DMS79 treated with DMSO at 0.1 percent for 48 hours (cell line): ENCODE measurements around the gene EHBP1L1.

Source experiments
- DNase-seq: peaks from one replicate; lab custom pipeline; 2025; lab: John Stamatoyannopoulos, UW

EHBP1L1 gene

DNA sequence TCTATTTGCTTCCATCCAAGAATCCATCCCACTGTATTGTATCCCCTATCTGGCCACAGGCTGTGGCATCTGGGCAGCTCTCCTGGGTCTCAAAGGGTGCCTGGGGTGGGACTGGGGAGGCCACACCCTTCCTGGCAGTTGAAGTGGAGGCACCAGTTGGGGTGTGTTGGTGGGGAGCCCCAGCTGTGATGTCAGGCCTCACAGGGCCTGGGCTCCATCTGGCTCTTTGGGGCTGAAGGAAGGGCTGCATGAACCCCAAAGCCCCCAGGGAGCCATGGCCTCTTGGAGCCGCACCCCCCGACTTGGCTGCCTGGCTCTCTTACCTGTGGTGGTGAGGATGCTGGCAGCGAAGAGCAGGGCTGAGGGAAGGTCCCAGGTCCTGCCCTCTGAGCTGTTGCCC lies 19.3 kb downstream of the EHBP1L1 start:
- DNase-seq = no peak

DNA sequence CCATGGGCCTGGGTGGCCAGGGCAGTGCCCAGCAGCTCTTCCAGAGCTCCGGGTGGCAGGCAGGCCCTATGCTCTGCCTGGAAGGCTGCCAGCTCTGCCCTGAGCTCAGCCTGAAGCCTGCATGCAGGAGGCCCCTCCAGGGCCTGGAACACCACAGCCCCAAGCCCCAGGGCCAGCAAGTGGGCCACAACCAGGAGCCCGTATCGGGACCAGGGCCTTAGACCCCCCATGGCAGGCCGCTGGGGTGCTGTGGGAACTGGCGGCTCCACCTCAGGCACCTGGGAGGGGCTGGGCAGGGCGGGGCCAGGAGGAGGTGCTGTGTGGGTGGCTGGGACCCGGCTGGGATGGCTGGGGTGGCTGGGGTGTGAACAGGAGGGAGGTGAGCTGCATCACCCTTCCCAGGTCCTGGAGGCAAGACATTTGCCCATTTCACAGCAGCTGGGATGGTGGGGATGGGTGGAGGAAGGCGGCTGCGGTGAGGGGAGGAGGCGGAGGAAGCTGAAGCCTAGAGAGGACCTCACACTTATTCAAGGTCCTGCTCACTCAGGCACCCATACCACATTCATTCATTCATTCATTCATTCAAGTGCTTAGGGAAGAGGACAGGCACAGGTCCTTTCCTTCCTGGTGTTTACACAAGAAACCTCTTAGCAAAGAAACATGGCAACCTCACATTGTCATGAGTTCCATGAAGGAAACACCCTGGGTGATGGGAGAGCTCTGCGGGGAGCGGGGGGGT lies 19.9 kb downstream of the EHBP1L1 start, which contains the start of gene KCNK7:
Gene KCNK7 (minus strand): TSS at position 258 of the 739 bp plus-strand sequence. CDS start 28 bp downstream, at position 230.
- DNase-seq = no peak

DNA sequence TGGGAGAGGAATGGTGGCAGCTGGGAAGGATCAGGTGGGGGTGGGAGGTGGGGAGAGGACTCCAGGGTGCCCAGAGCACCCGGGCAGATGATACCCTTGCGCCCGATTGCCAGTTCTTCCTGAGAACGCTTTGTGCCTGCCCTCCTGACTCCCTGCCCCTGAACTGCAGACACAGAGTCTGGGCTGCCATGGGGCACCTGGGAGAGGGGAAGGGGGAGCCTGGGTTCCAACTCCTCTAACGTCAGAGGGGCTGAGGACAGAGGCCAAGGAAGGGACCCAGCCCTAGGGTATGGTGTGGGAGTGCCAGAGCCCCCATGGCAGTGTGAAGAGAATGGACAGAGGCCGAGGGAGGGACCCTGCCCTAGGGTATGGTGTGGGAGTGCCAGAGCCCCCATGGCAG lies 20.7 kb downstream of the EHBP1L1 start:
- no peak for DNase-seq

DNA sequence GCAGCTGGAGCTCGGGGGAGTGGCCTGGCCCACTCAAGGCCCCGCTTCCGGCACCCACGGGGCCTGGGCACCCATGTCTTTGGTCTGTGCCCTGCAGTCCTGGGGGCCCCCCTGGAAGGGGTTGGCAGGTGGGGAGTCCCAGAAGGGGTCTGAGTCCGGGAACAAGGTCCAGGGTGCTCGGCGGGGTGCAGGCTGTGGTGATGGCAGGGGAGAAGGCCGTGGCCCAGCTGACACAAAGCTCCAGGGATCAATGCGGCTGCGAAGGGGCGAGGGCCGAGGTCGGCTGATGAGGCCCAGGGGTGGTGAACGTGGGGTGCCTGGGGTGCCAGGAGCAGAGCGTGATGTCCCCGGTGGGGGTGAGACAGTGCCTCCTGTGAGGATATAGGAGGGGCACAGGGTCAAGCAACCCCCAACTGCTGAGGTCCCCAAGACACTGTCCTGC lies 22.4 kb downstream of the EHBP1L1 start:
- DNase-seq = no peak

DNA sequence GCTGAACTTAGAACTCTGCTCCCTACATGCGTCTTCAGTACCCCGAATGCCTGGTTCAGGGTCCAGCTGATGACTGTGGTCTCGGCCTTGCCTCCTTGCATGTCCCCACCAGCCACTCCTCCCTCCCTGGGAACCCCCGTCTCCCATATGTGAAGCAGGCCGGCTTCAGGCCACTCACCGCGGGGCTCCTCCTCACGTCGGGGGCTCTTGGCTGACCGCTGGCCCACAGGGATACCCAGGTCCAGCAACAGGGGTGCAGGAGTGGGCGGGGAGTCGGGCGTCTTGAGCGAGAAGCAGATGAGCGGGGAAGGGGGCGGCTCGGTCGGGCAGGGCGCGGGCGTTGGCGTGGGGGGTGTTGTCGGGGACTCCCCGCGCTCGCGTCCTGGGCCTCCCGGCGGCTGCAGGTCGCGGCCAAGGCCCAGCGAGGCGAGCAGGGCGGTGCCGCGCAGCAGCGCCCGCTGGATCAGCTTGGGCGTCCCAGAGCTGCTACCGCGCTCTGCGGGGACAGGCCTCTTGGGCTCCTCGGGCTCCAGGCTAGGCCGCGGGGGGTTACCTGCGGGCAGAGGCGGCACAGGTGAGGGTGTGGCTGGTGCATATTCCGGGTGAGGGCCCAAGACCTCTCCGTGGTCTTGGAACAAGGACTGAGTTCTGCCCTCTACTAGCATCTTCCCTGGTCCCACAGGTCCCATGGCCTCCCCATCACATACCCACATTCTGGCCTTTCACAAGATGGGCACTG lies 23.5 kb downstream of the EHBP1L1 start:
- DNase-seq = no peak

DNA sequence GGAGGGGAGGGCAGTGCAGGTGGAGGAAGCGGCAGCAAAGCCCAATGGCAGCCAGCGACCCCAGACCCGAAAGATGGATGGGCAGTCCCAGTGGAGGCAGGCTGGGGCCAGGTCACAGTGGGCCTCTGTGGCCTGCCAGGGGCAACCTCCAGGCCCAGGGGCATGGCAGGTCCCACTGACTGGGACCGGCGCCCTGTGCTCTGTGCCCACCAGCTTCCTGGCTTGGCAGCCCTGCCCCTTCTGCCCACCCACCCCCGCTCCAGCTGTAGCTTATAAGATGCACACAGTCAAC lies 24.0 kb downstream of the EHBP1L1 start:
- no peak for DNase-seq

DNA sequence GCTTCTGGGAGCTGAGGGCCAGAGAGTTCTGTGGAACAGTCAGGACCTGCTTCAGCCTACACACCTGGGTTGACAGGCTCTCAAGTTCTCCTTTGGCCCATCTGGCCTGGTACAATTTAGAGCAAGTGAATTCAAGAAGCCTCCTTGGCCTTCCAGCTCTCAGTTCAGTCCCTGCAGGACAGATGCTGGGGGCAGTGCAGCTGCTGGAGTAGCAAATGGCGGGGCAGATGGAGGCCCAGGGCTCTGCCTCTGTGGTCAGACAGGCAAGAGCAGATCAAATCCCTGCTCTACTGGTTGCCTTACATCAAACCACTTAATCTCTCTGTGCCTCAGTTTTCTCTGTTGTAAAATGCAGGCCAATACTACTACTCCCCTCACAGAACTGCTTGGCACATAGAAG lies 28.4 kb downstream of the EHBP1L1 start:
- DNase-seq = no peak

DNA sequence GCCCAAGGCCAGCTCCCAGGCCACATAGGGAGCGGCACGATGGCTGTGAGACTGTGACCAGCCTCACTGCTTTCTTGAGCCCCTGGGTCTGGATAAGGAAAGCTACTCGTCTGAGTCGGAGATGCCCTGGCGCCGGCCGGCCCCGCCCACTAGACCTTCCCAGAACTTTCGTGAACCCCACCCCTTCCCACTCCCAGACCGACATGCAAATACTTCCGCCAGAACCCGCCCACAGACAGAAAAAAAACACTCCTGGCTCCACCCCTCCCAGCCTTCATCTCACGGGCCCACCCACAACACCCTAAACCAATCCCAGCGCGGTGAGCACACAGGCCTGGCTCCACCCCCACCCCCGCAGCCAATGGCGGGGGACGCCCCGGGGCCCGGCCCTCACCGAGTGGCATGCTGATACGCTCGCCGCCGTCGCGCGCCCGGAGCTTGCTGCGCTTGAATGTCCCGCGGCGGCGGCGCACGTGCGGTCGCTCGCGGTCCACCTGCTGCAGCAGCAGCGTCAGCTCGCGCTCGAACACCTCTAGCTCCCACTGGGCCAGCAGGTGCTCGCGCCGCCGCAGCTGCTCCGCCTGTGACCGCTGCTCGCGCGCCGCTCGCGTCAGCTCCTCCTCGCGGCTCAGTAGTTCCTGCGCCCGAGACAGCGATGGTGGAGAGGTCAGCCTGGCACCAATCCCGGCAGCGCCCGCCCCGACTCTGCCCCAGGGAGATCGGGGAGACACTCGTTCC lies 31.2 kb downstream of the EHBP1L1 start:
- DNase-seq = no peak

DNA sequence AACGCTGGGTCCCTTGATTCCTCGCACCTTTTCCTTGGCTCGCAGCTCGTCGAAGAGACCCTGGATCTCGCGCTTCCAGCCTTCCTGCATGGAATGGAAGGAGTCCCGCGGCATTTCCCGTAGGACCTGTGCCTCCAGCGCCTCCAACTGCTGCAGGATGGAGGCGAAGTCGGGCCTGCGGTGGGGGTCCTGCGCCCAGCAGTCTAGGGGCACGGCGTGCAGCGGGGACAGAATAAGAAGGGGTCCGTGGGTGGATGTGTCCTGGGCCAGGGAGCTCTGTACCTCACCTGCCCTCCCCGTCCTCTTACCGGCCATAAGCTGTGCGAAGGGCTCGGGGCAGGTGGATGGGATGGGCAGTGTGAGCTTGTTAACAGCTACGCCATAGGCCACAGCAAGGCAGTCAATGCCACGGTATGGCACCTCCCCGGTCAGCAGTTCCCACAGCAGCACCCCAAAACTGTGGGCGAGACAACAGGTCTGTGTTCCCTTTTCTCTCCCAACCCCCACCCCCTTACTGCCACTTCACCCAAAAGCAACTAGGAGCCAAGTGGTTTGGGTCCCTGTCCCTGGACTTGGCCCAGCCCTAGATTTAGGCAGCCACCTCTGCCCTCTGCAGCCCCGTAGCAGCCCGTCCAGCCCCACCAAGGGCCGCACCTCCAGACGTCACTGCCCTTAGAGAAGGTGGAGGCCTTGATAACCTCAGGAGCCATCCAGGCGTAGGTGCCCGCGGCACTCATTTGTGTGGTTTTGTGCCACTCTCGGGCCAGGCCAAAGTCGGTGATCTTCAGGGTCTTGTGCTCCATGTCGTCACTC lies 32.0 kb downstream of the EHBP1L1 start:
- DNase-seq = no peak

DNA sequence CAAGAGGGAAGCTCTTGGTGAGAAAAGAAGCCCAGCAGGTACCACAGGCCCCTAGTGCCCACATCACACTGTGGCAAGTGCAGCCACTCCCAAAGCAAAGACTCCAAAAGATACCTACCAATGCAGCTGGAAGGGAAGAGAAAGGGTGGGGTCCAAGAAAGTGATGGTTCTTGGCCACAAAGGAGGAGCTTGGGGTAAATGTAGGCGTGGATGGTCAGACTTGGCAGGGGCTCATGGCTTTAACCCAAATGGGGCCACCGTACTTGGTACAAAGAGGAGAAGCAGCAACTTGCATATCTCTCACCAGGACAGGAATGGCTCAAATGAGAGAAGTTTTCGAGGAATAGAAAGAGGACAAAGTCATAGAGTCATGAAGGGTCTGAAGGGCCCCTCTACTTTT lies 33.4 kb downstream of the EHBP1L1 start:
- DNase-seq = no peak

DNA sequence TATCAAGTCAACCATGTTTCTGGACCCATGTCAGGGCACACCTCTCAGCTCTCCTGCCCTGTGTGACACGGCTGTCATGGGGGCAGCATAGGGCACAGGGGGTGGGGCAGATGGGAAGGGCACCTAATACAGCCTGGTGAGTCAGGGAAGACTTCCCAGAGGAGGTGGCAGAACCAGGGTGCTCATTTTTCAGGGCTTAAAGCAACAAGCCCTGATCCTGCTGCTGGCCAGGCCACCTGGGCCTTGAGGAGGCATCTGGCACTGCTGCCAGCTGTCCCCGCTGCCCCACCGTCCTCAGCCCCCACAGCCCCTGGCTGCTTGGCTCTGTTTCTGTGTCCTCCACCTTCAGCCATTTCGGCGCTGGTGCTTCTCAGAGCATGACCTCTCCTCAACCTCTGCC lies 33.8 kb downstream of the EHBP1L1 start:
- DNase-seq = no peak

DNA sequence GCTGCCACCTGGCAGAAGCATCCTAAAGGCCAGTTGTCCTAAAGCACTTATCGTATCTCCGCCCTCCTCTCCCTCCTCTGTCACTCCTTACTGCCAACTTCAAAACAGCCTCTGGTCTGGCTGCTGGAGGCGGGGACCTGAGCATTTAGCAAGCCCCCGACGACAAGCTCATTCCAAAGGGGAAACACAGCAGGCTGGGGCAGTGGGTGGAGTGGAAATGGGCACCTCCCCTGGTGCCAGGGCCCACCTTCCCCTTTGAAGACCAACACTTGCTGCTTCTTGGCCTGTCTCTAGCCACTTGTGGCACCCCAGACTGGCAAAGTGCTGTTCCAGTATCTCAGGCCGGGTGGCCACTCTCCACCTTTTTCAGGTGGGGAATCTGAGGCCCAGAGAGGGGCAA lies 34.6 kb downstream of the EHBP1L1 start:
- DNase-seq = no peak

DNA sequence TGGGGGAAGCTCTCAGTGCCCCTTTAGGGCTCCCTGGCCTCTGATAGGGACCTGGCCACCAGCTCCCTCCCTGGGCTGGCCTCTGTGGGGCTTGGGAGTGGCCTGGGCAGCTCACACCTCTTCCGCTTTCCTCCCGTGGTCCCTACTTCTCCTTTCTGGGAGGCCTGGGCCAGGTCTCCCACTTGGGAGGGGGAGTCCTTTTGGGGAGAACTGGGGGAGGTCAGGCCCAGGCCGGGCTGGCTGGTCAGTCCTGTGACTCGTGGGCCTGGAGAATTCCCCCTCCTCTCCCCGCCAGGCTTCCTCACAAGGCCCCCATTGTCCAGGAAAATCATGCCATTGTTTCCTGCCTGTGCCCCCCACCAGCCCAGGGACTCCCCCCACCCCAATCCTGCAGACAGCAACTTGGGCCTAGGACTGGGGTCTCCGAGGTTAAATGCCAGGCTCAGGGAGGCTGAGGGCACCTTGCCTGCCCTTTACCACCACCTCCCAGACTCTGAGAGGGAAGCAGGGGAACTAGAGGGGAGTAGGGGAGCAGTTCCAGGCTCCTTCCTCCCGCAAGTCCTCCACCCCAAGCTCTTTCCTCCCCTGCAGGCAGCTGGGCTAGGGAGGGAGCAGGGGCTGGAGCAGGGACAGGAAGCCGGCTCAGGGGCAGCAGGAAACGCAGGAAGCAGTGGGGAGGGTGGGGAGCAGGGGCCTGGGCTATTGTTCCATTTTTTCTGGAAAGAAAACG lies 35.3 kb downstream of the EHBP1L1 start:
- no peak for DNase-seq

DNA sequence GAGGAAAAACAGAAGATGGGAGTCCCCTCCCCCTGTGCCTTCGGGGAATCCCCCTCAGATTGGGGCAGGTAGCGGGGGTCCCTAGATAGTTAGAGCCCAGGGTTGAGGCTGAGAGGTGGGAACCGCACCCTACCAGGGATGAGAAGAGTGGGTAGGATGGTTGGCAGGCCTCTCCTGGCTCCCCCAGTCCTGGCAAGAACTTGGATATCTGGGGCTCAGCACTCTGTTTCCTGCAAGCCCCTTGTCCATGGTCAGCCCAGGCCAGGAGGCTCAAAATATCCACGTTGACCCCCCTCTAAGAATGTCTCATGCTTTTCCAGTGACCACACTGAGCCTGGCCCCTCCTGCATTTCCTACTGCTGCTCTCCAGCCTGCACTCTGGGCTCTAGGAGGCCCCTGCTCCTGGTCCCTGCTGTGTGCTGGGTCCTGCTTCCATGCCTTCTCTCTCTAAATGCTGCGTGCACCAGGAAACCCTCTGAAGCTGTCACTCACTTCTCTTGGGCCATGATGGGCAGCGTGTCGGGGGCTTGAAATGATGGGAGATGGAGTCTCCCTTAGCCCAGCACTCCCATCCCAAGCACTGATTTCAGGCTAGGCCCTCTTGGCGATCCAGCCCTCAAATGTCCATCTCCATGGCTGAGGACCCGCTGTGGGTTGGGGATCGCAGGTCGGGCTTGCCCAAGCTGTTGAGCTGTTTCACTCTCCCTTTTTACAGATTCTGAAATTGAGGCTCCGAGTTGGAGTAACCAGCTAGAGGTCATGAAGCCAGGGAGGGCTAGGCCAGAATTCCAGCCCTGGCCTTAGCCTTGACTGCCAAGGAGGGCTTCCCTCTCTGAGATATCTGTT lies 36.1 kb downstream of the EHBP1L1 start:
- no peak for DNase-seq

DNA sequence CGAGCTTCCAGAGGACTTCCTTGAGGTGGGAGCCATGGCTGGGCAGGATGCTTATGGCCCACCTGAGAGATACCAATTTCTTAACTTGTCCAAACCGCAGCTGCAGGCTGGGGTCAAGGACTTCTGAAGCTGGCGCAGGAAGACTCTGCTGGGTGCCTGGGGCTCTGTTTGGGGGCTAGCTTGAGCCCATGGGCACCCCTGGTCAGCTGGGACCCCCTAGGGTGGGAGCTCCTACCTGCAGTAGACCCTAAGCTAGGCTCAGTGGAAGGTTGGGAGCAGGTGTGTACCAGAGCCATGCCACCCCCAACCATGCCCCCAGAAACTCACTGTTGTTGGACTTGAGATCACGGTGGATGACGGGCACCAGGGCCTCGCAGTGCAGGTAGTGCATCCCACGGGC lies 36.8 kb downstream of the EHBP1L1 start:
- DNase-seq = no peak

DNA sequence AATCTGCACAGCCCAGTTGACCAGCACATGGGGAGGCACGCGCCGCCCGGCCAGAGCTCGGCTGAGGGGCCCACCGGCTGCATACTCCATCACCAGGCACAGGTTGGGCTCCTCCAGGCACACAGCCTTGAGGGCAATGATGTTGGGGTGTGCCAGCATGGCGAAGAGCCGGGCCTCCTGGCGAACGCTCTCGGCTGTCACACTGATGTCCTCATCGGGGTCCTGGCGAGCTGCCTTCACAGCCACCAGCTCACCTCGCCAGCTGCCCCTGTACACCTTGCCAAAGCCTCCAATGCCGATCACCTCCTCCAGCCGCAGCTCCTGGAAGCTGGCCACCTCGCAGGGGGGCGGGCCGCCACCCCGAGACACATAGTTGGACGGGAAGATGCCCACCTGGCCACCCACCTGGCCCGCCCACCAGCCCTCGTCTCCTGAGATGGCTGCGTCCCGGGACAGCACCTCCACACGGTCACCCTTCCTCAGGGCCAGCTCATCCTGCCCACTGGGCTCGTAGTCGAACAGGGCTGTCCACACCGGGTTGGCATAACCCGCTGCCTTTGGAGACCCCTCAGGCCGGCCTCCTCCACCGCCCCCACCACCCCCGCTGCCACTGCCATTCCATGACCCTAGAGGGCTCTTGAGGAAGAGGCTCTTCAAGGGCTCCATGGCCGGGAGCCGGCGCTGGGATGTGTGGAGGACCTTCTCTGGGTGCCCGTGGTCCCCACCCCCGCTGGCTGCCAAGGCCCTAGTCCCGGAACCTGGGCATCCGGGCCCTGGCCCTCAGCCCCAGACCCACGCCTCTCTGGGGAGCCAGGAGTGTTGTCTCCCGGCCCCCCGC lies 37.5 kb downstream of the EHBP1L1 start:
- DNase-seq = peak; percentile 20

DNA sequence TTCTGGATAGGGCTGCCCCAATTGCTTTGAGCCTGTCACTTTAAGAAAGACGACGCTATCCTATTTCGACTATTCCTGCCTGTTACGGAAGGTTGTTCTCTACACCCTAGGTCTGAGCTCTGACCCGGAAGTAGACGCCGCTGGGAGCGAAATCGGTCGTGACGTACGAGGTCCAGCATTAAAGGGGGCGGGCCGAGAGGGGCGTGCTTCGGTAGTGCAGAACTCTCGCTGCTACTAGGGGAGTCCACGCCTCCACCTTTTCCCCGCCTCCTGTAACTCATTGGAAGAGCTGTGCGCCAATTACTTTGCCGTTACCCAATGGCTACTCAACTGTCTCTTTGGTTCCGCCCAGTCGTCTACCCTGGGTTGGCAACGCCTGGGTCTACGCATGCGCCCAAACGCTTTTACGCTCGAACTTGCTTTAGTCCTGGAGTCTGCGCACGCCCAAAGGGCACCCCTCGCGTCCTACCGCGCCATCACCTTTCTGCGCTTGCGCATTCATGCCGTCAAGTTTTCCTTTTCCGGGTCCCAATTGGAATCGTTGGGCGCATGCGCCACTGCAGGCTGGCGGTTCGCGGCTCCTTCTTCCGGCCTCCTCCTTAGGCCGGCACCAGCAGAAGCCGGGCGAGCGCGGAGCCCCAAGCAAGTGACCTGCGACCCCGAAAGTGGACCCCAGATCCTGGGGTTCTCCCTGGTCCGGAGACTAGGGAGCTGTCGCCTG lies 39.5 kb downstream of the EHBP1L1 start, which contains the start of gene PCNX3:
Gene PCNX3 (plus strand): TSS at position 548 of the 721 bp plus-strand sequence. CDS start 536 bp downstream, outside the sequence.
- DNase-seq = peak; percentile 100

DNA sequence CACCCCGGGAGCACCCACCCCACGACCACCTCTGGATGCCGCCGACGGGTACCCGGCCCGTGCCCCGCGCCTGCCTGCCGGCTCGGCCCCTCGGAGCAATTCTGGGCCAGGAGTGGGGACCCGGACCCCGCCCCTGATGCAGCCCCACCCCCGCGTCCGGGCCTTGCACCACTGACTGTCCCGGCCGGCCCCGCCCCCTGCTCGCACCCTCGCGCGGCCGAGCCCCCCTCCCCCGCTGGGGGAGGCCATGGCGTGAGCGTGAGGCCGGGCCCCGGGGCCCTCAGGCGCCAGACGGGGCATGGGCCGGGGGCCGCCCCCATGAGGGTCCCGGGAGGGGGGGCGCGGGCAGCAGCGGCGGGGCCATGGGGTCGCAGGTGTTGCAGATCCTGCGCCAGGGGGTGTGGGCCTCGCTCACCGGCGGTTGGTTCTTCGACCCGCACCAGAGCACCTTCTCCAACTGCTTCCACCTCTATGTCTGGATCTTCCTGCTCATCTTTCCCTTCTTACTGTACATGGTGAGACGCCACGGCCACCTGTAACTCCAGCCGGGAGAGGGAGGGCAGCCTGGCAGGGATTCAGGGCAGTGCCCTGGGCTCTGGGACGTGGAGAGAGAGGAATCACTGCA lies 40.2 kb downstream of the EHBP1L1 start:
- no peak for DNase-seq
